HG03378 (cell line): ENCODE results near the gene OARD1.

ENCODE experiments used
- ATAC-seq: cut with Tn5 transposase; IDR thresholded peaks from one replicate; pipeline ENCODE4 v1.9.1; 2021; ENCODE audit warnings: mild to moderate bottlenecking, moderate library complexity; ENCODE audit not compliant: unreplicated experiment

Gene OARD1

GRCh38 chr6:41050536-41050935, 21.6 kb downstream of the OARD1 start:
- ATAC-seq: no peak

- no peak for ATAC-seq
Observed at GRCh38 chr6:41049955-41050354, 22.2 kb downstream of the OARD1 start.

GRCh38 chr6:41049521-41049920, 22.6 kb downstream of the OARD1 start:
- no peak for ATAC-seq

GRCh38 chr6:41047745-41048732, 24.1 kb downstream of the OARD1 start:
- no peak for ATAC-seq

- ATAC-seq: no peak
Observed at GRCh38 chr6:41047306-41047705, 24.9 kb downstream of the OARD1 start.

GRCh38 chr6:41046084-41046483, 26.1 kb downstream of the OARD1 start:
- ATAC-seq: no peak

- ATAC-seq: no peak
Observed at GRCh38 chr6:41045664-41046063, 26.5 kb downstream of the OARD1 start.

- ATAC-seq: no peak
Observed at GRCh38 chr6:41043151-41043550, 29.0 kb downstream of the OARD1 start.

- ATAC-seq: no peak
Observed at GRCh38 chr6:41042226-41043055, 29.7 kb downstream of the OARD1 start, which contains the start of gene TSPO2. TSPO2 (plus strand) TSS chr6:41042467; CDS start chr6:41042986, 519 bp downstream.

- no peak for ATAC-seq
Observed at GRCh38 chr6:41040940-41041536, 31.1 kb downstream of the OARD1 start.

GRCh38 chr6:41040101-41040939, 31.8 kb downstream of the OARD1 start:
- ATAC-seq: peak; percentile 58

- ATAC-seq: peak; percentile 46
Observed at GRCh38 chr6:41039060-41039998, 32.8 kb downstream of the OARD1 start, which contains the start of gene UNC5CL. UNC5CL (minus strand) TSS chr6:41039221; CDS start chr6:41035074, 4,147 bp downstream.

- ATAC-seq: no peak
Observed at GRCh38 chr6:41038205-41038604, 34.0 kb downstream of the OARD1 start.

GRCh38 chr6:41037107-41037900, 34.9 kb downstream of the OARD1 start:
- ATAC-seq: no peak

GRCh38 chr6:41036601-41037000, 35.6 kb downstream of the OARD1 start:
- no peak for ATAC-seq

GRCh38 chr6:41036186-41036585, 36.0 kb downstream of the OARD1 start:
- ATAC-seq: no peak

GRCh38 chr6:41033776-41034175, 38.4 kb downstream of the OARD1 start:
- ATAC-seq: no peak

GRCh38 chr6:41032830-41033229, 39.3 kb downstream of the OARD1 start:
- no peak for ATAC-seq
